ENCODE results near the gene DCANP1.

Gene DCANP1

DNA sequence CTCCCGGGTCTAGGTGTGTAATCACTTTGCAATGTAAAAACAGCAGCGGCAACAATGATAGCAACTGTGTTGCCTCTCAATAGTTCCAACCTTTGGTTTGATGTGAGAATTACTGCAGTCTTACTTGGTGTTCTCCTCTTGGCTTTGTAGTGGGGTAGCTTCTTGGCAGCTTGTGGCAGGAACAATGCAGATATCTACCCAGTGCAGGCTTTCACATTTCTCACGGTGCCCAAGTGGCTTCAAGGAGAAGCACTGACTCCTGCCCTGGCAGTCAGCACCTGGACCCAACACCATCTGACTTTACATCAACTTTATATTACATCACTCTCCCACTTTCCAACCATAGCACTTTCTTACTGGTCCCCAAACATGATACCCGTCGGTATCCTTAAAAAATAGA lies 33.4 kb upstream of the DCANP1 start:
- no peak for DNase-seq (ENCODE audit: low read depth in 2 of 2, low spot score in 1 of 2)

DNA sequence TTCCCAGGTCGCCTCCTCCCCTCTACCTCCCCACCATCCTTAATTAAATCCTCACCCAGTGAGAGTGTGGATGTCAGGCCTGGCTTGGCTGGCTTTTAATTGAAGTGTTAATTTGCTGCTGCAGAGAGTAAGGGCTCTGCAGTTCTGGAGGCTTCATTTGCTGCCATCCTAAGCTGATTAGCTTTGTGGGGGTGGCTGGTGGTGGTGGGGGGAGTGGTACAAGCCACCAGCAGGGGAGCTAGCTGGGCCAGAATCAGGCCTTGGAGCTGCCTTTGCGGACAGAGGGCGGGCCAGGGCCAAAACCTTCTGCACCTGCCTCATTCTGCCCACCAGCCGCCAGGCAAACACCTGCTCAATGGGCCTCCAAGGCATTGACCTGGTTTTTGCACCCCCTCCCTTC lies 31.8 kb upstream of the DCANP1 start:
- no peak for DNase-seq (ENCODE audit: low read depth in 2 of 2, low spot score in 1 of 2)

DNA sequence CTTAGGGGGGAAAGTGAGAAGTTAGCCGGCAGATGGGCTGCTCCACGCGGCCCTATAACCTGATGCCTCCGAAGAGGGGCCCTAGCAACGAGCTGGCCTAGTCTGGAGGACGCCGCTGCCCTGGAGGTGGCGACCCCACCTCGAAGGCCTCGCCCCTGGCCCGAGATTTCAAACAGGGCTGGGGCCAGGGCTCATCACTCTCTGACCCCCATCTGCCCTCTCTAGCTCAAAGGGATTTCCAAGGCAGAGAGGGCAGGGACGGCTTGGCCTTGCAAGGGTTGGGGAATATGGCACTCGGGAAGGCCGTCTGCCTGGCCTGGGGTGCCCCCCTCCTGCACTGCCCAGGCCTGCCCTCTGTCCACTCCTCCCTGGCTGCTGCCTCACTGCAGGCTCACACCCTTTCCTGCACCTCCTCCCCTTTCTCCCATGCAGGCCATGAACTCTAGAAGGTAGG lies 30.5 kb upstream of the DCANP1 start:
- no peak for DNase-seq (ENCODE audit: low read depth in 2 of 2, low spot score in 1 of 2)

- DNase-seq (ENCODE audit: low read depth in 2 of 2, low spot score in 1 of 2): no peak
These were observed 29.8 kb upstream of the DCANP1 start for GRCh38 chr5:135476615-135477581.

DNA sequence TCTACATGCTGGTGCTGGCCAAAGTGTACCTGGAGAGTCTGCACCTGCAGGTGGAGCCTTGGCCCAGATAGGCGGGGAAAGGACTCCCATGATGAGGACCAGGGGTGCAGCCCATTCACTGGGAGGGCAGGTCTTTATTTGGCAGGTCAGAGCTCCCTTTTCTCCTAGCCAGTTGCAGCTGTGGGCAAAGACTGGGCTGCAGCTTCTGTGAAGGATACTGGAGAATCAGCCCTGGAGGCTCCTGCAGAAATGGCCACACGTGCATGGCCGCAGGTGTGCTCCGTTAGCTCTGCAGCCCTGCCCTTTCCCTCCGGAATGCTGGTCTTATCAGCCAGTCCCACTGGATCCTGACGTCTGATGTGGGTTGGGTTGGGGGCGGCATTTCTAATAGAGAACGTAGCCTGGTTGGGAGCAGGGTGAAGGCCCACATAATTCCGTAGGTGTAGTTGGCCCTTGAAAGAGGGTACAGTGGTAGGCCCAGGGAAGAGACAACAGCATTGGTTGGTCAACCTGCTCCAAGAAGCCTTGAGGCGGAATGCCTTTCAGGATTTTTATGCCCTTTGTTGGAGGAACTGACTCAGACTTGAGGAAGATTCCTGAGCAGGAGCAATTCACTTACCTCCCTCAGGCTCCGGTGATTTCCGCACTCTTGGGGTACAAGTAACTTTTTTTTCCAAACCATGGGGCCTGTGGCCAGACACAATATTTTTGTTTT lies 27.0 kb upstream of the DCANP1 start:
- no peak for DNase-seq (ENCODE audit: low read depth in 2 of 2, low spot score in 1 of 2)

DNA sequence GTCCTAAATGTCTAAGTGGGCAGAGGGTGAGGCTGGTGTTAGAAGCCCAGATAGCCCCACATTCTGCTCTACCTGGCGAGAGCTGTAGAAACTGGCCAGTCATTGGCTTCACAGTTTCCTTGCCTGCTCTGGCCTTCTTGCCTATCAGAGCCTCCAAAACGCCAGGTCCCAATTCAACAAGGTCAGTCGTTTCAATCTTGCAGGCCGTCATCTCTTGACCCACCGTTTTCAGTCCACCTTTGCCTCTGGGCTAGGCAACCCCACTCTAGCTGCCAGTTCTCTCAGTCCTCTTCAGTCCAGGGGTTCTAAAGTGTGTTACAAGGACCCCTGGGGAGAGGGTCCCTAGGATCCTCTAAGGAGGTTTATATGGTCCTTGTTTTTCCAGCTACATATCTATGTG lies 25.0 kb upstream of the DCANP1 start:
- no peak for DNase-seq (ENCODE audit: low read depth in 2 of 2, low spot score in 1 of 2)

DNA sequence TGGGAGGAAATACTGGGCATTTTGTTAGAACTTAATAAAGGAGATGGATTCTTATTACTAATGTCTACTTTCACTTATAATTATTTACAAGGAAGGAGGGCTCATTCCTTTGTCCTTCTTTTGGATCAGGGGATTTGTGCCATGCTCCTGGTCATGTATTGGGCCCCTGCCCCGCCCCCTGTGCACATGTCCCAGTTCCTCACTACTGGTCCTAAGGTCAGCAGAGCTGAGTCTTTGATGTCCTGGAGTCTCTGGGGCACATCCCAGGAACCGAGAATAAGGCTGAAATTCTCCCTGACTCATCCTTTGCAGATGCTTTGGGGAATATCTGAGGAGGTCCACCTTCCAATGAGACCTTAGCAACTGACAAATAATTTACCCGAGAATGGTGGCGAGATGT lies 24.6 kb upstream of the DCANP1 start:
- no peak for DNase-seq (ENCODE audit: low read depth in 2 of 2, low spot score in 1 of 2)

GRCh38 chr5:135469911-135470310 lies 22.8 kb upstream of the DCANP1 start:
- DNase-seq (ENCODE audit: low read depth in 2 of 2, low spot score in 1 of 2): no peak

GRCh38 chr5:135468541-135468940 lies 21.4 kb upstream of the DCANP1 start:
- no peak for DNase-seq (ENCODE audit: low read depth in 2 of 2, low spot score in 1 of 2)

DNA sequence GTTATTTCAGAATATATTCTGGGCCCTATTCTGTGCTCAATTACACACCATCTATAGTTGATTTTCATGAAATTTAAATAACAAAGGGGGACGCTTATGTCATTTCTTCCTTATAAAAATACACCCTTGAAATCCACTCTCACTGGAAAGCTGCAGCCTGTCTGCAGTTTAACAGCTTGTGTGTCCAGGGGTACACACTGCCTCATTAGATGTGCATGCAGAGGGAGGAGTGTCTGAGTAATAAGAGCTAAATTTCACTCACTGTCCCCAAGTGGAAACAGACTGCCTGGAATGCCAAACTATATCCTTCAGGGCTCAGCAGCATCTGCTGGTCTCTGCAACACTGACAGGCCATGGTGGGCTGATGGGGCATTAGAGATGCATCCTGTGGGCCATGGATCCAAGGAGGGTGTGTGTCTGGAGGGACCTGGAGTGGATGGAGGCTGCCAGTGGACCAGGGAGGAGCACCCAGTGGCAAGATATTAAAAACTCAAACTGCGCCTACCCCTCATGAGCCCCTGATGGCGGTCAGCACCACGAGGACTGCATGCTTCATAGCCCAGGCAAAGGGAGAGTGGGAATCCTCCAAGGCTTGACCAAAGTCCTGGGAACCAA lies 20.8 kb upstream of the DCANP1 start:
- DNase-seq (ENCODE audit: low read depth in 2 of 2, low spot score in 1 of 2): no peak

DNA sequence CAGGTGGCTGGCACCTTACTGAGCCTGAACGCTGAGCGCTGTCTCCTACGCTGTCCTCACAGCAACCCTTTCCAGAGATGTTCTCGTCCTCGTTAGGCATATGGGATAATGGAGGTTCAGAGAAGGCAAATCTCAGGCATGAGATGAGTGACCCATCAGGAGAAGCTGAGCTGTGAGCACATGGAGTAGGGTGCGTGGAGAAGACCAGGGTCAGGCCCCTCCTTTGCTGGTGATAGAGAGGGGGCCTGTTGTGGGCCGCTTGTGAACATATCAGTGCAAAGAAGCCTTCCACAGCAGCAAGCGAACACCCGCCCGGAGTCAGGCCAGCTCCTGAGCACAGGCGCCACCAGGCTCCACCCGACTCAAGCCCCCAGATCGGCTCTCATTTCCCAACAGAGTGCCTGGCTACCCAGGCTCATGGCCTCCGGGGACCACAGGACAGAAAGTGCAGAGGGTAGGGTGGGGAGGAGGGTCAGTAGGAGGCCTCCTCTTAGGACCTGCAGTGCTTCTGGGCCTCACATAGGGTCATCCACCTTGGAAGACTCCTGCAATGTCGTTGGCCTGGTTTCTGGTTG lies 20.0 kb upstream of the DCANP1 start:
- DNase-seq (ENCODE audit: low read depth in 2 of 2, low spot score in 1 of 2): no peak

- peak; percentile 14 to 47 for DNase-seq (ENCODE audit: low read depth in 2 of 2, low spot score in 1 of 2)
These were observed 19.3 kb upstream of the DCANP1 start for GRCh38 chr5:135466178-135467050.

GRCh38 chr5:135465391-135466122 lies 18.4 kb upstream of the DCANP1 start:
- DNase-seq (ENCODE audit: low read depth in 2 of 2, low spot score in 1 of 2): no peak

DNA sequence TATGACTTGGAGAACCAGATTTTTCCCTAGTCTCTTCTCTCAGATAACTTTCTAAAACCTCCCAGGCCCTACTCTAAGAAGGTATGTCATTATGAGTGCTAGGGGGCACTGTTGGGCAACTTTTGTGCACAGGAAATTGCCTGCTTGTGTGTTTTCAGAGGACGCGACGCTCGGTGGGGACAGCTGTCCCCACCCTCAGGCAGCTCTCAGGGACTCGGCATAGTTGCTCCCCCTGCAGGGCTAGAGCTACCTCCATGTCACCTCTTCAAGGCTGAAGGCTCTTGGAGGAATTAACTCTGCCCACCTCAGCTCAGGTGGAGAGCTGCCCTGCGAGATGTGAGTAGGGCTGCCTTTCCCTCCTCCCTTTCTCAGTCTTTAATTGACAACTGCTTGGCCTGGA lies 15.2 kb upstream of the DCANP1 start:
- DNase-seq (ENCODE audit: low read depth in 2 of 2, low spot score in 1 of 2): no peak

- DNase-seq (ENCODE audit: low read depth in 2 of 2, low spot score in 1 of 2): no peak
These were observed 14.5 kb upstream of the DCANP1 start for GRCh38 chr5:135461481-135462151.

- DNase-seq (ENCODE audit: low read depth in 2 of 2, low spot score in 1 of 2): no peak
These were observed 13.3 kb upstream of the DCANP1 start for GRCh38 chr5:135460246-135461033.

- DNase-seq (ENCODE audit: low read depth in 2 of 2, low spot score in 1 of 2): no peak
These were observed 11.8 kb upstream of the DCANP1 start for GRCh38 chr5:135458921-135459331.

DNA sequence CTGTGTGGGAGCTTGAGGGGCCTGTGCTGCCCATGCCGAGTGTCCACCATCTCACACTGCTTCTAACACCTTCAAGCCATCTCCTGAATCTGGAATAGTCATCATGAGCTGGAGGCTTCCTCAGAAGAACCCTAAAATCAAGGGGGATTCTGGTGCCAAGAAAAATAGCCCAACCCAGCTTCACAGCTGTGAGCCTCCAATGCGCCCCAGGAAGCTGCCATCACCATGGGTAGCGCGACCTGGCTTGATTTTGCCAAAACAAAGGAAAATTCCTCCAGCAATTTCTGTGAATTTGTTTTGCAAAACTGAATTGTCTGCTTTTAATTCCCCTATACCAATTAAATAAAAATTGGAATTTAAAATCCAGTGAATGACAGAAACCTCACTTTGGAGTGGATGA lies 11.2 kb upstream of the DCANP1 start:
- no peak for DNase-seq (ENCODE audit: low read depth in 2 of 2, low spot score in 1 of 2)

Data from stimulated activated CD8-positive, alpha-beta memory T cell treated with anti-CD3 and anti-CD28 coated beads, Interleukin-4, amount 100 ng/mL, for 1 hour (primary cell).